ENCODE results near the gene CARNS1.
"Not testable (repeated sequence)": the region's sequence is repeated elsewhere in the genome, so short reads cannot be mapped to it uniquely, and the experiment has no call there.

CARNS1 gene

GRCh38 chr11:67465189-67465510 is 49.7 kb downstream of the CARNS1 start:
- Mint-ChIP-seq H3K9me3 (no peaks in the 10 kb centered on the region), H3K36me3 (peaks cover 7% of the 10 kb centered on the region), H3K4me1 (peaks cover 76% of the 10 kb centered on the region), H3K27me3 (no peaks in the 10 kb centered on the region), H3K4me3 (peak overlapping the region; percentile 88), H3K27ac (peak overlapping the region; percentile 90)
- no peak for ATAC-seq

- peak overlapping the region; percentile 90 for H3K27ac Mint-ChIP-seq
- not testable (repeated sequence) for H3K36me3 Mint-ChIP-seq, H3K27me3 Mint-ChIP-seq, H3K9me3 Mint-ChIP-seq, ATAC-seq
- peaks cover 76% of the 10 kb centered on the region for H3K4me1 Mint-ChIP-seq
- H3K4me3 Mint-ChIP-seq = peak overlapping the region; percentile 88
Measured at GRCh38 chr11:67465530-67465929, 50.1 kb downstream of the CARNS1 start.

GRCh38 chr11:67466367-67466766 is 50.9 kb downstream of the CARNS1 start:
- Mint-ChIP-seq H3K27me3 (no peaks in the 10 kb centered on the region), H3K4me1 (peaks cover 74% of the 10 kb centered on the region), H3K36me3 (peaks cover 7% of the 10 kb centered on the region), H3K4me3 (no peak overlapping the region), H3K9me3 (no peaks in the 10 kb centered on the region), H3K27ac (peak overlapping the region; percentile 95)
- no peak for ATAC-seq

GRCh38 chr11:67466962-67467771 is 51.7 kb downstream of the CARNS1 start:
- no peak for ATAC-seq
- Mint-ChIP-seq H3K27me3 (no peaks in the 10 kb centered on the region), H3K36me3 (peaks cover 7% of the 10 kb centered on the region), H3K4me3 (peak overlapping the region; percentile 94), H3K27ac (peak overlapping the region; percentile 95), H3K4me1 (peaks cover 82% of the 10 kb centered on the region), H3K9me3 (no peaks in the 10 kb centered on the region)

- Mint-ChIP-seq H3K36me3 (peaks cover 7% of the 10 kb centered on the region), H3K4me3 (peak overlapping the region; percentile 94), H3K27ac (peak overlapping the region; percentile 95), H3K9me3 (no peaks in the 10 kb centered on the region), H3K4me1 (peaks cover 79% of the 10 kb centered on the region), H3K27me3 (no peaks in the 10 kb centered on the region)
- no peak for ATAC-seq
Measured at GRCh38 chr11:67468056-67468455, 52.6 kb downstream of the CARNS1 start.

GRCh38 chr11:67468456-67468758 is 52.9 kb downstream of the CARNS1 start:
- peak; percentile 1 for ATAC-seq
- peaks cover 76% of the 10 kb centered on the region for H3K4me1 Mint-ChIP-seq

GRCh38 chr11:67468759-67469507 is 53.5 kb downstream of the CARNS1 start, which contains the start of gene TMEM134:
Gene TMEM134, minus strand, starts transcription at chr11:67469251. Its CDS starts 59 bp downstream, at chr11:67469192.
- peak within 1 kb of the TSS; percentile 94 for H3K4me3 Mint-ChIP-seq
- H3K36me3 Mint-ChIP-seq = peaks cover 7% of the 10 kb centered on the region
- ATAC-seq = peak; percentile 89
- peak within 1 kb of the TSS; percentile 95 for H3K27ac Mint-ChIP-seq
- H3K4me1 Mint-ChIP-seq = peaks cover 71% of the 10 kb centered on the region
- no peaks in the 10 kb centered on the region for H3K27me3 Mint-ChIP-seq
- H3K9me3 Mint-ChIP-seq = no peaks in the 10 kb centered on the region

More at GRCh38 chr11:67468456-67468758, 52.9 kb downstream of the CARNS1 start:
- Mint-ChIP-seq H3K27me3 (no peaks in the 10 kb centered on the region), H3K36me3 (peaks cover 7% of the 10 kb centered on the region), H3K4me3 (peak overlapping the region; percentile 94), H3K9me3 (no peaks in the 10 kb centered on the region), H3K27ac (peak overlapping the region; percentile 95)

GRCh38 chr11:67469508-67469811 is 54.0 kb downstream of the CARNS1 start:
- ATAC-seq = no peak
- H3K27ac Mint-ChIP-seq = peak overlapping the region; percentile 95
- H3K4me1 Mint-ChIP-seq = peaks cover 66% of the 10 kb centered on the region
- H3K9me3 Mint-ChIP-seq = no peaks in the 10 kb centered on the region
- peaks cover 7% of the 10 kb centered on the region for H3K36me3 Mint-ChIP-seq
- H3K27me3 Mint-ChIP-seq = no peaks in the 10 kb centered on the region
- H3K4me3 Mint-ChIP-seq = peak overlapping the region; percentile 94

GRCh38 chr11:67470337-67471002 is 55.0 kb downstream of the CARNS1 start:
- peaks cover 1% of the 10 kb centered on the region for H3K36me3 Mint-ChIP-seq
- peak overlapping the region; percentile 94 for H3K4me3 Mint-ChIP-seq
- H3K27me3 Mint-ChIP-seq = no peaks in the 10 kb centered on the region
- H3K27ac Mint-ChIP-seq = peak overlapping the region; percentile 95
- ATAC-seq = no peak
- H3K9me3 Mint-ChIP-seq = no peaks in the 10 kb centered on the region
- H3K4me1 Mint-ChIP-seq = peaks cover 57% of the 10 kb centered on the region

- no peak overlapping the region for H3K27ac Mint-ChIP-seq
- no peak for ATAC-seq
- H3K4me3 Mint-ChIP-seq = no peak overlapping the region
- no peaks in the 10 kb centered on the region for H3K9me3 Mint-ChIP-seq
- H3K4me1 Mint-ChIP-seq = peaks cover 37% of the 10 kb centered on the region
- H3K36me3 Mint-ChIP-seq = no peaks in the 10 kb centered on the region
- no peaks in the 10 kb centered on the region for H3K27me3 Mint-ChIP-seq
Measured at GRCh38 chr11:67472882-67473281, 57.4 kb downstream of the CARNS1 start.

Measured in stimulated activated memory B cell treated with anti-CD40 and anti-IgM and Interleukin-4, amounts not matched to agents 10 μg/mL and 1 μg/mL and 100 μg/mL, for 72 hours (primary cell).